HCT116 (cell line): ENCODE data around the gene PDE4DIP.
"Not testable (repeated sequence)": the region's sequence is repeated elsewhere in the genome, so short reads cannot be mapped to it uniquely, and the experiment has no call there.

Experiments used
- CTCF ChIP-seq, 3 experiments: fragments of 200-600 bp in 1 of 3; sonication (generic) in 1 of 3; IDR thresholded peaks in 2 of 3; conservative IDR thresholded peaks in 1 of 3; 2 replicates each; pipeline ENCODE4 v1.5.1; 2012 to 2017; ENCODE audit warnings: low read depth in 2 of 3, low read length in 2 of 3, antibody characterized with exemption in 1 of 3, borderline replicate concordance in 1 of 3, control low read depth in 1 of 3, mild to moderate bottlenecking in 1 of 3, mixed read lengths in 1 of 3, mixed run types in 1 of 3, moderate library complexity in 1 of 3; ENCODE audit not compliant: insufficient read depth in 1 of 3
- EZH2phosphoT487 ChIP-seq: fragments of 200-600 bp; IDR thresholded peaks from 2 replicates; pipeline ENCODE4 v1.6.1; 2018; ENCODE audit warnings: antibody characterized with exemption, borderline replicate concordance
- JUND ChIP-seq: IDR thresholded peaks from 2 replicates; pipeline ENCODE4 v1.6.1; 2012
- POLR2A ChIP-seq: IDR thresholded peaks from 2 replicates; pipeline ENCODE4 v1.7.0; 2011; ENCODE audit warnings: borderline replicate concordance; ENCODE audit not compliant: insufficient read depth, insufficient read length; ENCODE audit errors: extremely low read depth
- SP1 ChIP-seq: IDR thresholded peaks from 2 replicates; pipeline ENCODE4 v1.6.1; 2012; ENCODE audit warnings: low read depth
- YY1 ChIP-seq: IDR thresholded peaks from 2 replicates; pipeline ENCODE4 v1.6.1; 2011; ENCODE audit warnings: low read length, low read depth, moderate library complexity, mild to moderate bottlenecking; ENCODE audit not compliant: insufficient replicate concordance; ENCODE audit errors: extremely low read depth

GRCh38 chr1:148942906-148943305, 98.7 kb downstream of the PDE4DIP start:
- not testable (repeated sequence) for TF ChIP-seq POLR2A; SP1; YY1; JUND; CTCF (IDR thresholded peaks at IDR 0.05 in 2 of 3, conservative IDR thresholded peaks at IDR 0.05 in 1 of 3; ENCODE audit: borderline replicate concordance in 1 of 3, insufficient read depth in 1 of 3, low read depth in 2 of 3, low read length in 2 of 3); EZH2phosphoT487
